Upper lobe of right lung (tissue), 1 donor: ENCODE data around the gene OR4N2. TPM values are rescaled to one million over a fixed set of nuclear protein-coding genes. Genes with fewer than 3 reads are reported as not detected.

Experiments used
- ATAC-seq: fragments of 200-7000 bp; cut with Tn5 transposase; one replicate; pipeline ENCODE4 v1.9.1; 2020; ENCODE audit warnings: mild to moderate bottlenecking, moderate library complexity
- DNase-seq: peaks from one replicate; pipeline ENCODE4 v3.0.0-alpha.2; 2020
- H3K27ac ChIP-seq: fragments of 200-600 bp; one replicate; pipeline ENCODE4 v1.8.0; 2022
- H3K27me3 ChIP-seq: fragments of 200-600 bp; one replicate; pipeline ENCODE4 v1.8.0; 2022; ENCODE audit warnings: mild to moderate bottlenecking
- H3K36me3 ChIP-seq: fragments of 200-600 bp; one replicate; pipeline ENCODE4 v1.8.0; 2022
- H3K4me1 ChIP-seq: fragments of 200-600 bp; one replicate; pipeline ENCODE4 v1.8.0; 2022
- H3K4me3 ChIP-seq: fragments of 200-600 bp; one replicate; pipeline ENCODE4 v1.8.0; 2022; ENCODE audit warnings: mild to moderate bottlenecking
- H3K9me3 ChIP-seq: fragments of 200-600 bp; one replicate; pipeline ENCODE4 v1.8.0; 2022
- intact Hi-C: fragments of 100-400 bp; cut with DNase I; formaldehyde crosslinking; loops from one replicate; pipeline ENCODE4 v1.11.0; 2022
- total RNA-seq: library from RNA; stranded (reverse); fragmentation: NEBNext Ultra II Directional; extraction: Animal tissue kit (Norgen Biotek cat#: 25700); gene quantifications from one replicate; pipeline ENCODE4 v1.2.1, GENCODE V29; 2021
- TF ChIP-seq, protein P1 (sequence below): fragments of 200-600 bp; IDR thresholded peaks from one replicate; pipeline ENCODE4 v1.8.0; 2022; ENCODE audit warnings: antibody characterized with exemption
- donor health status: DM: no; HTN: yes; CAD: no; lungs with severe emphysema.

Gene OR4N2
- total RNA-seq, 1 donor from 2014 or later, result not detected

DNA sequence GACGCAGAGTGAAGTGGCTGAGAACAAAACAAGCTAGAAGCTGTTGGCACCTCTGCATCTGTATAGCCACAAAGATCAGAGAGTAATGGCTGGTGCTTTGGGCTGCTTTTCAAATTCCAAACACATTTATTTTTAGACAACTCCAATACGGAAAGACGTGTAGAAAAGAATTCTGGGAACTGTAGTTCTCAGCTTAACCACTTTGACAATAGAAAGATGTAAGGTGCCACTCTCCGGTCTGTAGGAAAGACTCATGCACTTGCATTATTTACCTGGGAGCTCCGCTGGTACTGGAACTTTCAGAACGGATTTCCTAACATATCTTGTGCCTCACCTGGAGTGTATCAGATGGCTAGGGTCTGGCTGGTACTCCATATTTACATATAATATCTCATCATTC is 69.6 kb downstream of the OR4N2 start:
- Histone ChIP-seq H3K27ac (no peak overlapping the region), H3K4me3 (no peak overlapping the region), H3K27me3 (no peaks in the 10 kb centered on the region), H3K4me1 (no peaks in the 10 kb centered on the region), H3K36me3 (no peaks in the 10 kb centered on the region), H3K9me3 (no peaks in the 10 kb centered on the region)
- DNase-seq (no peak), ATAC-seq (no peak)
- TF ChIP-seq, protein P1, sequence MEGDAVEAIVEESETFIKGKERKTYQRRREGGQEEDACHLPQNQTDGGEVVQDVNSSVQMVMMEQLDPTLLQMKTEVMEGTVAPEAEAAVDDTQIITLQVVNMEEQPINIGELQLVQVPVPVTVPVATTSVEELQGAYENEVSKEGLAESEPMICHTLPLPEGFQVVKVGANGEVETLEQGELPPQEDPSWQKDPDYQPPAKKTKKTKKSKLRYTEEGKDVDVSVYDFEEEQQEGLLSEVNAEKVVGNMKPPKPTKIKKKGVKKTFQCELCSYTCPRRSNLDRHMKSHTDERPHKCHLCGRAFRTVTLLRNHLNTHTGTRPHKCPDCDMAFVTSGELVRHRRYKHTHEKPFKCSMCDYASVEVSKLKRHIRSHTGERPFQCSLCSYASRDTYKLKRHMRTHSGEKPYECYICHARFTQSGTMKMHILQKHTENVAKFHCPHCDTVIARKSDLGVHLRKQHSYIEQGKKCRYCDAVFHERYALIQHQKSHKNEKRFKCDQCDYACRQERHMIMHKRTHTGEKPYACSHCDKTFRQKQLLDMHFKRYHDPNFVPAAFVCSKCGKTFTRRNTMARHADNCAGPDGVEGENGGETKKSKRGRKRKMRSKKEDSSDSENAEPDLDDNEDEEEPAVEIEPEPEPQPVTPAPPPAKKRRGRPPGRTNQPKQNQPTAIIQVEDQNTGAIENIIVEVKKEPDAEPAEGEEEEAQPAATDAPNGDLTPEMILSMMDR, result no peak
- intact Hi-C loops, result no loop called here

DNA sequence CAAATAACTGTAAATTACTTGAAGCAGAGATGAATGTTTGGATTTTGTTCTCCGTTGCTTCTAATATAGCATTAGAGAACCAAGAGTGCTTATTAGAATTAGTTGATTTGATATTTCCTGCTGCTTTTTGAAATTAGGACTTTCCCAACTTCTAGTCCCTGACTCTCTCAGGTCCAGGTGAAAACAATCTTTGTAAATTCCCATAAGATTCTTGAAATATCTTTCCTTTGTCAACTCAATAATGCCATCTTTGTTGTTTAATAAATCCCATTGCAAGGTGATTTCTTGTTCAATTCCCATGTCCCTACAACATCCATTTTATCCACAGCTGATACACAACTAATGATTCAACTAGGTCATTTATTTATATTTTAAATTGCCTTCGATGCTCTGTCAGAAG is 71.3 kb downstream of the OR4N2 start, which contains the start of gene OR4K2:
Gene OR4K2, plus strand, starts transcription at position 301 of the 400 bp plus-strand sequence. CDS start 1,126 bp downstream, outside the sequence.
- no peak within 1 kb of the TSS for H3K27ac ChIP-seq
- intact Hi-C loops, result no loop called here
- no peaks in the 10 kb centered on the region for H3K9me3 ChIP-seq
- ATAC-seq (no peak), DNase-seq (no peak)
- no peaks in the 10 kb centered on the region for H3K27me3 ChIP-seq
- H3K4me3 ChIP-seq, result no peak within 1 kb of the TSS
- TF ChIP-seq, protein P1, result no peak
- no peaks in the 10 kb centered on the region for H3K36me3 ChIP-seq
- no peaks in the 10 kb centered on the region for H3K4me1 ChIP-seq

DNA sequence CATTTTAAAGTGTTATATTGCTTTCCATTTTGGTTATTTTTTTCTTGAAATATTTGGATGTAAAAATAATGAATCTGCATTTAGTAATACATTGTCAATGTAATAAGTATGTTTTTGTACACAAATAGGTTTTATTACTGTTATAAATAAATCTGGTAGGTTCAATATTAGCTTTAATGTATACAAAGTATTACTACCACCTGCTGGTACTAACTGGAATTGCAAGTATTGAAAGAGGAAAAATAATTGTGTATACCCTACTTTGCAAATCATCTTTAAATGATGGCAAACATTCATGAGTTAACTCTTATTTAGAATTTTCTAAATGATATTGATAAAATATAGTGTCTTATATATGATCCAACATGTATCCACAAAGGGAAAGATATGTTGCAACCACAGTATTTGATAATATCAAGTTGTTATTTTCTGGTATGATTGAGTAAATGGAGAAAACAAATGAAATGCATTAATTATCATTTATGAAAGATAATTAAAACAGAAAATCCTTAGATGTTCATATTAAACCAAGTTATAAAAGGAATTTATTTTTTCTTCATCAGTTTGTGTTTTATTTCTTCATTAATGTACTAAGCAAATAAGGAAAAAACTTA is 74.6 kb downstream of the OR4N2 start:
- no peaks in the 10 kb centered on the region for H3K4me1 ChIP-seq
- intact Hi-C loops, result no loop called here
- H3K9me3 ChIP-seq, result no peaks in the 10 kb centered on the region
- H3K4me3 ChIP-seq, result no peak overlapping the region
- no peaks in the 10 kb centered on the region for H3K27me3 ChIP-seq
- no peak overlapping the region for H3K27ac ChIP-seq
- DNase-seq, result no peak
- no peak for ATAC-seq
- no peaks in the 10 kb centered on the region for H3K36me3 ChIP-seq
- TF ChIP-seq, protein P1, result peak; percentile 75

Other genes with a start within 250 kb of the OR4N2 start
- not detected for gene OR11H2, start 89.9 kb upstream of the OR4N2 start, total RNA-seq
- gene OR4Q3, start 60.2 kb upstream of the OR4N2 start, total RNA-seq, result not detected
- not detected for gene OR4M1, start 30.3 kb upstream of the OR4N2 start, total RNA-seq
- gene OR4K2, start 71.4 kb downstream of the OR4N2 start, total RNA-seq, result not detected
- gene OR4K5, start 116.8 kb downstream of the OR4N2 start, total RNA-seq, result not detected
- gene OR4K1, start 127.1 kb downstream of the OR4N2 start, total RNA-seq, result not detected
- not detected for gene OR4K15, start 171.8 kb downstream of the OR4N2 start, total RNA-seq
- gene OR4Q2, start 198.4 kb downstream of the OR4N2 start, total RNA-seq, result not detected
- gene OR4K14, start 215.5 kb downstream of the OR4N2 start, total RNA-seq, result not detected
- gene OR4K13, start 232.3 kb downstream of the OR4N2 start, total RNA-seq, result not detected